HG03039 (cell line): ENCODE measurements around the gene COG5.
"Not testable (repeated sequence)": the region's sequence is repeated elsewhere in the genome, so short reads cannot be mapped to it uniquely, and the experiment has no call there.

Source experiments
- ATAC-seq: cut with Tn5 transposase; IDR thresholded peaks from one replicate; pipeline ENCODE4 v1.9.1; 2021; ENCODE audit warnings: mild to moderate bottlenecking, moderate library complexity; ENCODE audit not compliant: unreplicated experiment

COG5 gene

DNA sequence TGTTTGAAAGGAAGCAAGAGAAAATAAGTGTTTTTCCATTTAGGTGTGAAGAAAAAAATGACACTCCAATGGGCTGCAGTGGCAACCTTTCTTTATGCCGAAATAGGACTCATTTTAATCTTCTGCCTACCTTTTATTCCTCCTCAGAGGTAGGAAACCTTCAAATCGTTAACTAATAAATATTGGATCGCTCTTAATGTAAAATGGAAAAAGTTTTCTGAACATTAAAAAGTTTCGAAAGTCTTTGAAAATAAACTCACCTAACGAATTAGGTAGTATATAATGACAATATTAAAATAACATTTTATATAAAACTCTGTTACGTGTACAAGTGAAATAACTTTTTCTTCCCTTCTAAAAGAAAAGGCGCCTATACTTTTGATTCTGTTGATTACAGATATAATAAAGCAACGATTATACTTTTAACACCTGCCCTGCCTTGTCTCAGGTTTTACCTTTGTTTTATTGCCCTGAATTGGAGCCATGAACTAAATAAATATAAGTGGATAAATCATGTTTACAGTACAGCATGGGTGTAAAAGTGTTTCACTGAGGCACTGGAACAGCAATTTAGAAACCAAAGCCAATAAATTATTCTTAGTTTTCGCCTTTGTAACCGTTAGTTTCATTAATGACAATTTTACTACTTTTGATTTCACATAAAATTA is 17.1 kb upstream of the COG5 start:
- no peak for ATAC-seq

- ATAC-seq = peak; percentile 85
Measured at GRCh38 chr7:107579885-107580715, 16.4 kb upstream of the COG5 start, which contains the start of gene BCAP29. Gene BCAP29, plus strand, starts transcription at chr7:107580246. Its CDS starts 527 bp downstream, at chr7:107580773.

GRCh38 chr7:107579554-107579884 is 15.8 kb upstream of the COG5 start:
- ATAC-seq = peak; percentile 1

DNA sequence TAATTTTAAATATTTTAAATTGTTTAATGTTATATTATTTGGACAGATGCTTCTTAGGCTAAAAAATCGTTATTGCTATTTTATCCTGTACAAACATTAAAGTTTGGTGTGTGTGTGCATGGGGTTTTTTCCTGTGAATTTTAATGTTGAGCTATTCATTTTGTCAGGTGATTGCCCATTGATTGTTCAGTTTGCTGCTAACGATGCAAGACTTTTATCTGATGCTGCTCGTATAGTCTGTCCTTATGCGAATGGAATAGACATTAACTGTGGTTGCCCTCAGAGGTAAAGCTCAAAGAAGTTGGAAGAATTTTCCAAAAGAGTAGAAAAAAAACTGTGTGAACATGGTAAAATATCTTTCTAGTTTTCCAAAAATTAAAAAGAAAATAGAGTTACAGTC is 9.8 kb upstream of the COG5 start:
- no peak for ATAC-seq

DNA sequence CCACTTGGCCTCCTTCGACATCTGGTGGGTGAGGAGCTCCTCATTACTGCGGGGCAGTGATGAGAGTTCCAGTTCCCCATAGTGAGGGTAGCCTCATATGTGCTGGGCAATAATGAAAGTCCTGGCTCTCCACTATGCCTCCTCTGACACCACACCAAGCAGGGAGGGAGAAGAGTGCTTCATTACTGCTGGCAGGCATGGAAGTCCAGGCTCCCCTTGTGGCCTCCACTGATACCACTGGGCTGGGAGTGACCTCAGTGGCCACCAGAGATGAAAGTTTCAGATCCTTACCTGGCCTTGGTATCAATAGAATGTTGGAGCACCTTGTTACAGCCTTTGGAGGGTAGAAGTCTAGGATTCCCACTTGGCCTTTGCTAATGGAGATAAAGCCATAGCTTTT is 6.6 kb upstream of the COG5 start:
- no peak for ATAC-seq

DNA sequence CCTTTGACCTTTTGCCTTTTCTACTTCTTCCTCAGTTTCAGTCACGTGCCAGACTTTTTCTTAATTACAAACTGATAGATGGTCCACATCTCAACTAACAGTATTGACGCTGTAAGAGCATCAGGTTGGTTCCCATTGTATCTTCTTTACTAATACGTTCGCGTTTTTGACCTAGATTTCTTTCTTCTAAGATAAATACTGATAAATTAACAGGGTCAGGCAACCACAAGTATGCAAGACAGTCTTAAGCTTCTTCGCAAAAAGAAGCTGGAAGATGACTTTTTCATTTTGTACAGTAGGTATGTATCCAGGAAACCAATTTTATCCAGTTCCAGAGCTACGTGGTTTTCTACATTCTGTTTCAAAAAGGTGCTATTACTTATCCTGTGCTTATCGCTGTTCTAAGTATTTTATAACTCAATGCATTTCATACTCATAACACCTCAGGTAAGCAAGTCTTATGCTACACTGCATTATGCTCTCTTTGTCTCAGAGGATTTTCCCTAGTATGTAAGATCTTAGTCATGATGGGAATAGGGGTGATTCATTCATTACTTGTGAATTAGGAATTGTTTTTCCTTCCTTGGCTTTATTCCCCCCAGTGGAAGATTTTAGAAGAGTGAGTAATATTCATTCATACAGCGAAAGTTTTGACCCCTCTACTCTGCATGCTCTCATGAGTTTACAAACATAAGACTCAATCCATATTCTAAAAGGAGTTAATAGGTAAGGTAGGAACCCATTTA is 1.0 kb upstream of the COG5 start:
- no peak for ATAC-seq

- ATAC-seq = peak; percentile 45
Measured at GRCh38 chr7:107563081-107563774, 492 bp downstream of the COG5 start.

DNA sequence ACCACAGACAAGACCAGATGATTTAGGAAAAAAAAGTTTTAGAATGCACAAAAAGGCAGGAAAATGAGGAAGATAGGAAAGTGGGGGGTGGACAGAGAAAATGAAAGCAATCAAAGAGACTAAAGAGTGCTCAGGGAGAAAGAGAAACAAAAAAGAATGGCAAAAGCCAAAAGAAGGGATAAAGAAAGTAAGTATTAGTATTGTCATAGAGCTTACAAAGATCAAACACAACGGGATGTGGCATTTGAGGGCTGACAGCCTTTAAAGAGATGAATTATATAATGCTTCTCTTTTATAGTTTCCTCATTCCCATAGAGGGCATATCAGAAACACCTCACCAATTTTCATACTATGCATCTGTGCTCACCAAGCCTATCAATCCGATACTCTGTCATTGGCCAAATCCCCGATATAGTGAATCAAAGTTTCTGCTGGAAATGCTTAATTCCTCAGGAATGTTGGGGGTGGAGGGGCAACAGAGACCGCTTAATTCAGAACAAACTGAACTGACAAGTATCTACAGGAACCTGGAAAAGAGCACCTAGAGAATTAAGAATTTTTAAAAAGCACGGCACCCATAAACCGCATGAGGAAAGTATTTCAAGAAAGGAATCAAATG is 2.7 kb downstream of the COG5 start:
- no peak for ATAC-seq

DNA sequence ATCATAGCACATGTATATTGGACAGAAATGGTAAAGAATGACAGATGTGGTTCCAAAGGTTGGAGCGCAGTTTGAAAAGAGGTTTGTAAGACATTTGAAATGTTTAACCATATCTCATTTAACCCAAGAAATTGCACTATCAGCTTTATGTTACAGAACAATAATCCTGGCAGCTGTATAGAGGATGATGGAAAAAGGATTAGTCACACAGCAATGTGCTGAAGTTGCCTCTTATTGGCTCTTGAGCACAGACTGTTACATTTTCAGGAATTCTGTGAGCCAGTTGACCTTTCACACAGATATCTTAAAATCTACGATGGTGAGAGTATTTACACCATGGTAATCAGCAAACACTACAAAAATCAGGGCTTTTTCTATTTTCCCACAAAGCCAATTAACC is 3.9 kb downstream of the COG5 start:
- ATAC-seq = no peak

DNA sequence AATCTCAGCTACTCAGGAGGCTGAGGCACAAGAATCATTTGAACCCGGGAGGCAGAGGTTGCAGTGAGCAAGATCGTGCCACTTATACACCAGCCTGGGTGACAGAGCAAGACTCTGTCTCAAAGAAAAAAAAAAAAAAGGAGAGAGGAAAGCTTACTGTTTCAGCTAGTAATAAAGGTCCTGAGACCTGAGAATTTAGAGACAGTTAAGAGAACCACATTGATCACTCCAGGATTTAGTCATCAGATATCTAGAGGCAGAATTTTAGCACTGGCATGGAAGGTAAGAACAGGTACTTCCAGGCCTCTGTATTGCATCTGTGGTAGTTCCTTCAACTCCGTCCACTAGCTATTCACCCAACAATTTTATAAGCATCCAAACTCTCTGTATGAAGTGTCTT is 7.8 kb downstream of the COG5 start:
- ATAC-seq = no peak

GRCh38 chr7:107551936-107552335 is 11.8 kb downstream of the COG5 start:
- ATAC-seq = no peak

GRCh38 chr7:107544848-107545591 is 18.7 kb downstream of the COG5 start:
- ATAC-seq = no peak

DNA sequence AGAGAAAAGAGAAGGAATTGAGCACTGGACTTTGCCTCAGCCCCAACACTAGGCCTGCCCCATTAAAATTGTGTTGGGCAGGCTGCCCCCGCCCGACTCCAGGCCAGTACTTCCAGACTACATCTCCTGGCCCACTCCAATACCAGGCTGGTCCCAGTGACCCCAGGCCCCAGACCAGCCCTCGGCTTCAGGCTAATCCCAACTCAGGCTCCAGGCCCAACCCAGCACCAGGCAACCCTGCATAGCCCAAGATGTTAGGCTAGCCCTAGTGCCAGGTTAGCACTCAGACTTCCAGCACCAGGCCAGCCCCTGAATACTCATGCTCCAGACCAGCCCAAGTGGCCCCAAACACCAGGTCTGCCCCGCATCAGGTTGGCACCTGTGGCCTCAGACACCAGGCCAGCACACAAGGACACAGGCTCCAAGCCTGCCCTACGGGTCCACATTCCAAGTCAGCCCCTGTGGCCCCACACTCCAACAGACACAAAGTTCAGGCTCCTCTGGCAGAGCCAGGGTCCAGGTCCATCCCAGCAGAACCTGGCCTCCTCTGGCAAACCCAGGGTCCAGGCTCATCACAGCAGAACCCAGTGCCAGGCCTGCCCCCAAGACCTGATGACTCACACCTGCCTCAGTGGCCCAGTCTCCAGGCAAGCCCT is 20.3 kb downstream of the COG5 start:
- ATAC-seq = no peak

DNA sequence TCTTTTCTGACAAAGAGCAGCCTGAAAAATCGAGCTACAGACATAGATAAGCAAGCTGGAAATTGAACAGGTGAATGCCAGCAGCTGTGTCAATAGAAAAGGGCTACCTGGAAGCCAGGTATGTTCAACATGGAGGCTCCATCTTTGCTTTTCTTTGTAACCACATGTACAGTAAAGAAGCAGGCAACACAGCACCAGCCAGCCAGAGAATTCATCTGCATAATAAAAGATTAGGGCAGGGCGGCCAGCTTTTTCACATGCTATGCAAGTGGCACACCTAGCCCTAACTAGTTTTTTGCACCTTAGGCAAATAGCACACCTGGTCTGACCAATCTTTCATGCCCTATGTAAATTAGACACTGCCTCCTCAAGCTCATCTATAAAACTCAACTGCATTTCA is 25.7 kb downstream of the COG5 start:
- ATAC-seq = no peak

DNA sequence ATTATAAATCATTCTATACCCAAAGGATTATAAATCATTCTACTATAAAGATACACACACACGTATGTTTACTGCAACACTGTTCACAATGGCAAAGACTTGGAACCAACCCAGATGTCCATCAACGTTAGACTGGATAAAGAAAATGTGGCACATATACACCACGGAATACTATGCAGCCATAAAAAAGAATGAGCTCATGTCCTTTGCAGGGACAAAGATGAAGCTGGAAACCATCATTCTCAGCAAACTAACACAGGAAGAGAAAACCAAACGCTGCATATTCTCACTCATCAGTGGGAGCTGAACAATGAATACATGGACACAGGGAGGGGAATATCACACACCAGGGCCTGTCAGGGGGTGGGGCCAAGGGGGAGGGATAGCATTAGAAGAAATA is 26.5 kb downstream of the COG5 start:
- ATAC-seq = not testable (repeated sequence)

GRCh38 chr7:107534139-107534538 is 29.6 kb downstream of the COG5 start:
- no peak for ATAC-seq

GRCh38 chr7:107530751-107531150 is 33.0 kb downstream of the COG5 start:
- no peak for ATAC-seq

DNA sequence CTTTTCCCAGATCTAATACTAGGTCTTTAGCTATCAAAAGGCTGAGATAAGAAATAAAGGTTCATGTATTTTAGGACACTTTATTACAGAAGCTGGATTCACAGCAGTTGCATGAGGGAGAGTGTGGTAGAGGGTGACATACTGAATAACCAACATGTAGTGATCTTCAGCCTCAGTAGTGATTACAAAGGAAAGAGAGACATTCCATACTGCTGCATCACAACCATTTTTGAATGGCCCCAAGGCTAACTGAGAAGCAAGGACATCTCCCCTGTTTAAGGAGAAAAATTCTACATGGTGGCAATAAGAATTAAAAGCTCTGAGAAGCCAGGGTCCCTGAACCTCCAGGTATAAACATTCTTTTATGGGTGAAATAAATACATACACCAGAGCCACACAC is 35.3 kb downstream of the COG5 start:
- no peak for ATAC-seq

- no peak for ATAC-seq
Measured at GRCh38 chr7:107527196-107527595, 36.5 kb downstream of the COG5 start.

- ATAC-seq = no peak
Measured at GRCh38 chr7:107526672-107527071, 37.0 kb downstream of the COG5 start.
